Astrocyte of the spinal cord (primary cell): Measurements from ENCODE around the gene ANKRD16.

Experiments
- DNase-seq: peaks from one replicate; pipeline ENCODE4 v3.0.0; 2011; ENCODE audit warnings: low read depth, low spot score
- H3K4me3 ChIP-seq: 2 replicates; pipeline ENCODE4 v1.5.1; 2011; ENCODE audit warnings: low read depth, mild to moderate bottlenecking, low read length, moderate library complexity
- CTCF ChIP-seq: IDR thresholded peaks from 2 replicates; pipeline ENCODE4 v1.5.1; 2012; ENCODE audit warnings: low read depth, mild to moderate bottlenecking, low read length, inconsistent platforms
- in situ Hi-C: cut with HindIII; loops from 2 replicates; pipeline ENCODE4 v1.10.0; 2017; ENCODE audit warnings: low sequenced_read_pairs

Gene ANKRD16

DNA sequence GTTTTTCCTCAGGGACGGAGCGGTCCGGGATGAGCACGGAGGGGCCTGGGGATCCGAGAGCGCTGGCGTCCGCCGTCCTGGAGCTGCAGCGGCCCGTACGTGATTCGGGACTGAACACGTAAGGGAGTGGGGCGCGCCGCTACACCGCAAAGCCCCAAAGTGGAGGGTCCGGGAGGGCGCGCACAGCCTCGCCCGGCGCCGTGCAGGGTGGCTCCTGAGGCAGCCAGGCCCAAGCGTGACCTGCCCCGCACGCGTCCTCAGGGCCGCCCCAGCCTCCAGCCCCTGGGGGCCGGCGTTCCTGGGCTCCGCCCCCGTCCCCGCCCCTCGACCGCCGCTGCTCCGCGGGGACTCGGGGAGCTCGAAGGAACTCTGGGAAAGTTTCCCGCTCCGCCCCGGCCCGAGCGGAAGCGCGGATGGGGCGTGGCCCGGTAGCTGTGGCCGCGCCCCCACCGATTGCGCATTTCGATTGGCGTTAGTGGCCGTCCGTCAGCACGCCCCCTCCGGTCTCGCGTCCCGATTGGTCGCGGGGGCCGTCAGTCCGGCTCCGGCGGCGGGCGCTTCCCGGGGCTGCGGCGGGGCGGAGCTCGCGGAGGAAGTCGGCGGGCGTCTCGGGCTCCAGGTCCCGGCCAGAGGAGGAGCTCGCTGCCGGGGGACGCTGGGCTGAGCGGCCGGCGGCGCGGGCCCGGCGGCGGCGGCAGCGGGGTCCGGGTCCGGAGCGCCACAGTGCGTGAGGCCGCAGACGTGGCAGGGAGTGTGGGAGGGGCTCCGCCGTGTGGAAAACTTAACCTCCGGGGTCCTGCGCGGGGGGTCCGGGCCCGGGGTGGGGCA, at the start of gene ANKRD16, which contains the start of gene FBH1:
ANKRD16 (minus strand) TSS at position 270 of the 828 bp plus-strand sequence. CDS start 539 bp downstream, outside the sequence.
FBH1 (plus strand) TSS at position 620 of the 828 bp plus-strand sequence; CDS start at position 723, 103 bp downstream.
- TF ChIP-seq CTCF: no peak
- in situ Hi-C loops: no loop called here
- H3K4me3 ChIP-seq: peak within 1 kb of the TSS; percentile 87
- peak; percentile 100 for DNase-seq

GRCh38 chr10:5938291-5938690, 48.6 kb upstream of the ANKRD16 start:
- no peak for DNase-seq
- H3K4me3 ChIP-seq: no peak overlapping the region
- in situ Hi-C loops: no loop called here
- TF ChIP-seq CTCF: no peak

DNA sequence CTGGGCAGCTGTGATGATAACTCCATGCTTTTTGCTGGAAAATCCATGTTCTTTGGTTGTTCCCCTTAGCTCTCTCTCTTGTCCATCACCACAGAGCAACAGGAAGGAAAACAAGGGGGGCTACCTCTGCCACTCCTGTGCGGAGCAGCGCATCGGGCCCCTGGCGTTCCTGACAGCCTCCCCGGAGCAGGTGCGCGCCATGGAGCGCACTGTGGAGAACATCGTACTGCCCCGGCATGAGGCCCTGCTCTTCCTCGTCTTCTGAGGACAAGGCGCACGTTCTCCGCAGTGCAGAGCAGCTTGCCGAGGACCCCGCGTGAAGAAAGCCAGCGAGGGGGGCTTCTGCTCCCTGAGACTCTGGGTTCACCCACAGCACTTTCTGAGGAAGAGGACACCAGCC, 47.3 kb upstream of the ANKRD16 start:
- H3K4me3 ChIP-seq: no peak overlapping the region
- in situ Hi-C loops: no loop called here
- TF ChIP-seq CTCF: no peak
- no peak for DNase-seq

GRCh38 chr10:5935628-5936027, 45.9 kb upstream of the ANKRD16 start:
- in situ Hi-C loops: no loop called here
- H3K4me3 ChIP-seq: no peak overlapping the region
- DNase-seq: no peak
- TF ChIP-seq CTCF: no peak

DNA sequence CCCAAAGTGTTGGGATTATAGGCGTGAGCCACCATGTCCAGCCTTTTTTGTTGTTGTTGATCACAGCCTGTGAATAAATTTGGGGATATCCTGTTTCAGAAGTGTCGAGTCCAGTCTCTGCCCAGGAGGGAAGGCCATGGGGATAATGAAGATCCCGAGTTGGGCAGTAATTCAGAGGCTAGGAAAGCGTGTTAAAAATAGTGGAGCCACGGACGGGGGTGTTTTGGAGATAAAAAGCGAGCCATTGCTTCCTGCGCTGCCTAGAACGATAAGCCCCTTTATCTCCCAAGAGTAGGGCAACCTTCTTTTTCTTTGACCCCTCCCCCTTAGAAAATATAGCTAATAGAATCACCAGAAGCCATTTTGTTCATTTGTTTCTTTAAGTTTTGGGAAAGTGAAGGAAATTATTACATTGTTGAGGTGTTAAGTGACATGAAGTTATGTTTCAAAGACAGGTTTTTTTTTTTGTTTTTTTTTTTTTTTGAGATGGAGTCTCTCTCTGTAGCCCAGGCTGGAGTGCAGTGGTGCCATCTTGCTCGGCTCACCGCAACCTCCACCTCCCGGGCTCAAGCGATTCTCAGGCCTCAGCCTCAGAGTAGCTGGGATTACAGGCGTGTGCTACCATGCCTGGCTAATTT, 44.3 kb upstream of the ANKRD16 start:
- in situ Hi-C loops: no loop called here
- H3K4me3 ChIP-seq: no peak overlapping the region
- TF ChIP-seq CTCF: no peak
- DNase-seq: no peak

- in situ Hi-C loops: no loop called here
- no peak overlapping the region for H3K4me3 ChIP-seq
- DNase-seq: no peak
- no peak for TF ChIP-seq CTCF
These were observed 42.7 kb upstream of the ANKRD16 start for GRCh38 chr10:5932345-5932744.
